ENCODE results near the gene MEIS1.

Gene MEIS1

DNA sequence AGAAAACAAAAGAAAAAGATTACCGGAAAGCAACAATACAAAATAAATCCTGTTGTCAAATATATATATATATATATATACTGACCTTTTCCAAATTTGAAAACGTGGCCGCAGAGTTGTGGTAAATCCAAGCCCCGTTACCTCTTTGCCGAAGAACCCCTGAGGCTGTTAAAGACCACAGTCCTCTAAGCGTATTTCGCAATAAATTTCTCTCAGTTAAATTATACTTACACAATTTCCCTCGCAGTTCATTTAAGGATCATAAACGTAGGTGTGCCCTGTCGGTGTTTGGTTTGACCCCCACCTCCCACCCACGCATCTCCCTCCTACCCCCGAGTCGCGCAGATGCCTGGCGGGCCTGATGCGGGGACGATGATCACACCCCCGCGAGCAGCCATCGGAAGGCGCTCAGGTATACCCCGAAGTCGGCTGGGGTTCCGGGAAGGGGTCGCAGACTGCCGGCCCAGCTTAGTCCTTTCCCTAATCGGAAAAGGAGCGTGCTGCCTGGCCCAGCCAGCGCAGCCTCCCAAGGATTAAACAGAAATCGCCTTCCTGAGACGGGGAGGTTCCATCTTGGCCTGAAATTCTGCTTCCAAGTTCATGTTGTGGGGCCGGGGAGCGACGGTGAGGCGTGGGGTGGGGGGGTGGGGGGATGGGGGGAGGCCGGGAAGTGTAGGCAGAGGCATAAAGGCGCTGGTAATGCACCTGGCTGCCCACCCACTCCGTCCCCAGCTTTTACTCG, 2.9 kb upstream of the MEIS1 start:
- FAIRE-seq = no peak

GRCh38 chr2:66432801-66433694, 1.9 kb upstream of the MEIS1 start:
- FAIRE-seq = peak; percentile 82

GRCh38 chr2:66433695-66433944, 1.3 kb upstream of the MEIS1 start:
- no peak for FAIRE-seq

DNA sequence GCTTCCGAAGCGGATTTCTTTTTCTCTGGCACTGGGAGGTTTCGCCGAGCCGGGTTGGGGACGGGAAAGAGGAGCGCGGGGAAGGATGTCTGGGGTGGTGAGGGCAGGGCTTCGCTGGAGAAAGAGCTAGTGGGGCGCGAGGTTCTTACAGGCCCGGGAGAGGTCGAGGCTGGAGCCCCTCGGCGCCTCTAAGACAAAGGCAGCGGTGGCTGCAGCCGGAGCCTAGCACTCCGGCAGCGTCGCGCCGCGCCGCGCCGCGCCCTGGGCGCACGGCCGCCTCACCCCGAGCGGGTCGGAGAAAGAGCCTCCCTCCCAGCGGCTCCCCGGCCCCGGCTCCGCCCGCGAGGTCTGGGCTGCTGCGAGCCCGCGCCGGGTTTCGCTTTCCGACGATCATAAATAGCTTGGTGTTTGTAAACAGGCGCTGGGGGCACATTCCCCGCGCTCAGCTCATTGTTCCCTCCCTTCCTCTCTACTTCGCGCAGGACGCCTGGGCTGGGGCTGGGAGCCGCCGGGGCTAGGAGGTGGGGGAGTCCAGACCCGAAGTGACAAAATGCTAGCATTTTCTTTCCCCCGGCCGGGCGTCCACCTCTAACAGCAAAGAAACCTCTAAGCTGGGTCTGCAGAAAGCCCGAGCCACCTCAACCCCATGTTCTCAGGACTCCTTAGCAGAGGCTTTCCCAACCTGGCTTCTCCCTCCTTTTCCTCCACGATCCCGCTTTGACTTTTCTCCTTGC, 813 bp upstream of the MEIS1 start:
- no peak for FAIRE-seq

GRCh38 chr2:66435549-66435875, 587 bp downstream of the MEIS1 start:
- FAIRE-seq = no peak

DNA sequence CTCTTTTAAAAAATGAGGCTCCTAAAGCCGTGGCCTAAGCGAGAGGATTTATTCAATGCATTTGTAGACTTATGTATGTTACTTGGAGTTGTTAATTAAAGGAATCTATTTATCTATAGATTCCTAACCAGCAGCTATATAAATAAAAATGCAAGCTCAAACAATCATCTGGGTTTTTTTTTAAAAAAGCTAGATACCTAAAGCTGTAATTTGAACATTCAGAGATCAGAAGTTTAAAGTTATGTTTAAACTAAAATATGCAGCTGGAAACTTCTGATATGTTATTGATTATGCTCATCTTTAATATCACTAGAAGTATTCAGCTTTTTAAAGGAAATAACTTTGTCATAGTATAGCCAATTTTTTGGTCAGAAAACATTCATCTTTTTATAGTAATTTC, 1.0 kb downstream of the MEIS1 start:
- no peak for FAIRE-seq

GRCh38 chr2:66436581-66437001, 1.7 kb downstream of the MEIS1 start:
- FAIRE-seq = no peak

DNA sequence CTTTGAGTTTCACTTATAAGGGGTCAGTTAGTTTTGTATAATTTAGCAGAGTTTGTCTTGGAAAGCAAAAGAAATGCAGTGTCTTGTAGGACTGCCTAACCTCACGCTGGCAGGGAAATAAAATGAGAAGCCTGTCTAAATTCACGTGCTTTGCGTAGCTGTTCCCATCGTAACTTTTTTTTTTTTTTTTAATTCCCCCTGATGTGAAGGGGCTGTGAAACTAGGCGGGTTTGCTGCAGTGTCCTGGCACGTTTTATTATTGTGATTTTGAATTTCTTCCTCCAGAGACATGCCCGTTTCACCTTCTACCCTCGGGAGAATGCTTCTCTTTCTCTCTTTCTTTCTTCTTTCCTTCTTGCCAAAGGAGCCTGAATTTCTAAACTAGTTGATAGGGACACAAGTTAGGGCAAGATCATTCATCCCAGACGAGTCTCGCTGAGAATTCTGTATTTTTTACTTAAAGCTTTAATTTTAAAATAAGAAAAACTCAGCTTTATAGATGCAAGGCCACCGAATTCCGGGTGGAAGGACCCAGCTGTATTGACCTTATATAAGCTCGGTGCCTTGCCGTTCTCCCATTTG, 2.3 kb downstream of the MEIS1 start:
- FAIRE-seq = no peak

GRCh38 chr2:66437691-66438497, 3.0 kb downstream of the MEIS1 start:
- FAIRE-seq = no peak

GRCh38 chr2:66438498-66438833, 3.5 kb downstream of the MEIS1 start:
- no peak for FAIRE-seq

GRCh38 chr2:66438891-66439811, 4.2 kb downstream of the MEIS1 start:
- no peak for FAIRE-seq

DNA sequence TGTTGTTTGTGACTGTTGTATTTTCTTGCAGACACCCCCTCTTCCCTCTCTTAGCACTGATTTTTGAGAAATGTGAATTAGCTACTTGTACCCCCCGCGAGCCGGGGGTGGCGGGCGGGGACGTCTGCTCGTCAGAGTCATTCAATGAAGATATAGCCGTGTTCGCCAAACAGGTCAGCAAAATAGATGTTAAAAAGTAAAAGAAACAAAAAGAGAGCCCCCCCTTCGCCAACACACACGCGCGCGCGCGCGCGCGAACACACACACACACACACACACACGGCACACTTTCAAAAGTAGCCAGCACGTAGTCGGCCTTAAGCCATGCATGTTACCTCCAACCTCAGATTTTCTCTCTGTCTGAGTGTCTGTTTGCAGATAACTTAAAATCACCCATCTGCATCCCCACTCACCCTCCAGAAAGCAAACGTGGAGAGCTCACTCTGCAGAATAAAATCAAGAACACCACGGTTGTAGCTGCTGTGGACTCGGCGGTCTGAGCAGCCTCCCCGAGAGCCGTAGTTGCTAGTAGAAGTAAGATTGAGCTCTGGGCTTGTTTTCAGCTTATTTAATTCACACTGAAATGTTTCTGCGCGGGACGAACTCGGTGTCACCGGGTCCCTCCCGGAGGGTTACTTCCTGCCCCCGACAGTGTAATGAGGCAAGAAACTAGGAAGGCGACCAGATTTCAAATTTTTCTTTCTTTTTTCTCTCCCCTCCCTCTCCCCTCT, 5.1 kb downstream of the MEIS1 start:
- FAIRE-seq = no peak

DNA sequence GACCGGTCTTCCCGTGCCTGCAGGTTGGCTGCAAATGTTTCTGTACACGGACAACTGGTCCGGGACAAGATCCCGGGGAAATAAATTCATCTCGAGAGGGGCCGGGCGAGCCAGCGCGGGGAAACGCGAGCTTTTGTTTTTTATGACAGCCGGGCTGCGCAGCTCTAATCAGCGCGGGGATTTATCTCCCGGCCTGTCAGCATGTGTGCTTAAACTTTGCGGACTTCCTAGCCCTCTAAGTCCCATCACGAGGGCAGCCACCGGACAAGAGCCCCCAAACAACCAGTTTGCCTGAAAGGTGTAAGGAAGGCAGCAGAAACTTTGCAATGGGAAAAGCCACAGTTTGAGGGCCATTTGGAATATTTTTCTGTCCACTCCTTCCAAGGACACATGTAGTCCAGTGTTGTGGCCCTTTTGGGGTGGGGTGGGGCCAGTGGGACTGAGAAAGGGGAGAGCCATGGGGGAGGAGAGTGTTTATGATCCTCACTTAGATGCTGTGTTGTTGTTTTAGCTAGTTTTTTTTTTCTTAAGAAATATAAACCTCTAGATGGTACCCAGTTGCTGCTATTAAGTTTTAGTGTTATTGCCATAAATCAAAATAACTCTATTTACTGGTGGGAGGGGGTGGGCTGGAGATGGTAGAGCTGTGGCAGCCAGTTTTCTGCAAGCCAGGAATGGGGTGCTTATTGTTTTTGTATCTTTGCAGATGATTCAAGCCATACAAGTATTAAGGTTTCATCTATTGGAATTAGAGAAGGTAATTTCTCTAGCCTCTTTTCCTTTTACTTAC, 6.0 kb downstream of the MEIS1 start:
- FAIRE-seq = no peak

GRCh38 chr2:66441581-66442320, 6.8 kb downstream of the MEIS1 start:
- peak; percentile 82 for FAIRE-seq

GRCh38 chr2:66442516-66443185, 7.7 kb downstream of the MEIS1 start:
- FAIRE-seq = no peak

DNA sequence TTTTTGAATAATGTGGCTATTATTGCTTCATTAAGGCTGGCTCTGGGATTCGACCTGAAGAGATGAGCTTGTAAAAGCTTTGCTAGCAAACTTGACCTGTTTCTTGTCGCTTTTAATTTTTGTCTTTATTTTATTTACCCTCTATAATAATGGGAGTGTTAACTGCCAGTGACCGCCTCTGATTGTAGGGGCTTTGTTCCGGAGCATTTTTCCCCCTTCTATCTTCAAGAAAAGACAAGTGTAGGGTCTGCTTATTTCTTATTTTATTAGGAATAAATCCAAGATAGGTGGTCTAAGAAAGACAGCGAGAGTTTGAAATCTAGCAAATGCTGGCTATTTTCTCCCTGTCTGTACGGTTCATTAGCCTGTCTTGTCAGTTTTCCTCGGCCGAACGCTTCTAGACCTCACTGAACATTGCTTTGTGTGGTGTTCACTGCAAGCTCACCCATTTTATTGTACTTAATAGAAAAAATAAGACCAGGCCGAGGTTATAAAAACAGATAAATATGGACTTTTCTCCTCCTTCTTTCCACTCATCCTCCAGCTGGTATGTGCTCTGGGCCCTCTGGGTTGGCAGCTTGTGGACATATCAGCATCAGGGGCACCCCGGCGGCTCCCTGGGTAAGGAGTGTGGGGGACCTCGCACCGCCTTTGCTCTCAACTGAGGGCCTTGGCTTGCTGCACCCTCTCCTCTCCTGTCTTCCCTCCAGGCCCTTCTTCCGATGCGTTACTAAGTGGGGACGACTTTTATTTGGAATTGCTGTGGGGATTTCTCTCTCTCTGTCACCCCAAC, 8.5 kb downstream of the MEIS1 start:
- no peak for FAIRE-seq

DNA sequence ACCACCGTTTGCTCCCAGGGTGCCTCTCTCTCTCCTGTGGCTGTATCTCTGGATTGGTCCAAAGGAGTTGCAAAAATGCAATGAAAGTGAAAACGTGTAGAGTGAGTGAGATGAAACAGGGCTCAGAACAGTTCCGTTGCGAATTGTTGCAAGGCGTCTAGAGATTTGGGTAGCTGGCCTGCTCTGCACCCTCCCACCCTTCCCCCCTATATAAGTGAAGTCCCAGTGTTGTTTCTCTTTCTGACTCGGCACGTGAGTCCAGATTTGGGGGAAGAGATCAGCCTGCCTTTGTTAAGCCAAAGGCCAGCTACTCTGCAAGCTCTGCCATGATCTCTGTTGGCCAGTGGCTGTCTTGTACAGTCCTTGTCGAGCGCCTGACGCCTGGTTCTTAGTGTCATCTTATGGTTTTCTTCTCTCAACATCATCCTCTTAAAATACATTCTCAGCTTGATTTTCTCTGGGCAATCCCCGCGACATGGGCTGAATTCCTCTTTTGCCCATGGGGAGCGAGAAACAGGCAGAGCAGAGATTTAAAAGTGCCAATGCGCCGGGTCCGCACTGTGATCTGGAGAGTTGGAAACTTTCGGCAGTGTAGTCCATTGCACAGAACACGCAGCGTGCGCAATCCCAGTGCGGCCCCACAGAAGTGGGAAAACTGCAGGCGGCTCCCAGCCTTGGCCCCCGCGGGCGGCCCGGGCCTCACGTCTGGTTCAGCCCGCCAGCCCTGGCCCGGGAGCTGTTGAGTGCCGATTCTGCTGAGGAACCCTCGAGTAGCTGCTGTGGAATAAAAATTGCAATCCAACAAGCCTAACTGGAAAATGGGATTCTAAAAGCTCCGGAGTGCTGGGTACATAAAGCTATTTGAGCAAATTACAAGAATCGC, 9.3 kb downstream of the MEIS1 start:
- FAIRE-seq = no peak
